Lower leg skin (tissue), 4 donors: ENCODE measurements around the gene DDX19B. TPM values are rescaled to one million over a fixed set of nuclear protein-coding genes. Genes with fewer than 3 reads are reported as not detected.

Experiments used
- DNase-seq, 2 donors: peaks; one replicate each; pipeline ENCODE4 v3.0.0-alpha.2; 2019; ENCODE audit warnings: low spot score in 2 of 2
- H3K4me3 ChIP-seq: fragments of 200-600 bp; sonication (generic); 2 replicates; pipeline ENCODE4 v1.5.1; 2017; ENCODE audit warnings: mild to moderate bottlenecking, low read depth; ENCODE audit not compliant: poor library complexity, severe bottlenecking
- POLR2A ChIP-seq, 2 donors: fragments of 450-650 bp; IDR thresholded peaks; one replicate each; pipeline ENCODE4 v1.6.1; 2016 to 2017; ENCODE audit warnings: antibody characterized with exemption in 2 of 2, mild to moderate bottlenecking in 1 of 2, moderate library complexity in 1 of 2
- WGBS, 2 donors: methylation state at CpG; one replicate each; pipeline ENCODE4 v1.1.5; 2018; 5-methylcytosine and 5-hydroxymethylcytosine counted together
- intact Hi-C: fragments of 100-400 bp; cut with DNase I; formaldehyde crosslinking; loops from one replicate; pipeline ENCODE4 v1.15.0; 2023; ENCODE audit warnings: low total_unique reads
- total RNA-seq, 4 donors: library from RNA; depleted of rRNA; stranded (reverse); fragments of >200 nt; gene quantifications; one replicate each; pipeline ENCODE4 v1.1.0, GENCODE V29; 2016
- TF ChIP-seq, protein P1 (sequence below), 3 donors: fragments of 450-650 bp; IDR thresholded peaks; one replicate each; pipeline ENCODE4 v1.5.1; 2016; ENCODE audit warnings: antibody characterized with exemption in 3 of 3, mild to moderate bottlenecking in 3 of 3, moderate library complexity in 2 of 3

The DDX19B gene
- total RNA-seq, 4 donors from 2014 or later: 36.9 to 53.3 (median 48.2) TPM

DNA sequence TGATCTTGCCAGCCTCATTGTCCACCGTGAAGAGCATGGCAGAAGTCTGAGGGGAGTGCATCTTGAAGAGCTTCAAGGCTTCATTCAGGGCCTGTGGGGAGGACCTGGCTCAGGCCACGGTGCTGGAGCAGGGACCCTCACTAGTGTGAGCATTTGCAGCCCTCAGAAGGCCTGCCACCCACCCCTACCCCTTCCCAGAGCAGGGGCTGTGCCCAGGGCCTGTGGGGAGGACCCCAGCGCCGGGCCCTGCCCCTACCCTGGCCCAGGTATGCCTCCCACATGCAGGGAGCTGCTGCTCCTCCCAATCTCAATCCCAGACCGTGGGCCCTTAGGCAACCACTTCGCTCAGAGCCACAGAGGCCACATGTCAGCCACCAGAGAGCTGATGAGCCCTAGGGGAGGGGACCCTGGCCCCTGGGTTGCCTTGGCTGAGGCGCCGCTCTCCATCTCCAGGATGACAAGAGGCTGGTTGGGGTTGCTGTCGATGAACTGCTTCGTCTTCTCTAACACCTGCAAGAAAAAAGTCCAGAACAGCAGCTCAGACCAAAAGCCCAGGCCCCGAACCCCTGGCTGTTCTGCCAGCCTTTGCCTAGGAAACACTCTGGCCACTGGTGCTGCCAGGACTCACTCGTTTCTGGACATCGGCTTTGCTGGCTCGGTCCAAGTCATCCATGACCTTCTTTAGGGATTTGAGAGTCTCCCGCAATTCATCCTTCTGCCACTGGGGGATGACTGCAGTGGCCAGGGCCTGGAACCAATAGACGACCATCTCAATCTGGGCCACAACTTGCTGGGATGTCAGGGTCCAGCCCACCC lies 45.5 kb upstream of the DDX19B start:
- 71 to 74% methylated on average over 9 to 12 of the region's 16 CpGs for WGBS, 2 donors
- TF ChIP-seq POLR2A (IDR thresholded peaks at IDR 0.05): no peak
- TF ChIP-seq, protein P1, sequence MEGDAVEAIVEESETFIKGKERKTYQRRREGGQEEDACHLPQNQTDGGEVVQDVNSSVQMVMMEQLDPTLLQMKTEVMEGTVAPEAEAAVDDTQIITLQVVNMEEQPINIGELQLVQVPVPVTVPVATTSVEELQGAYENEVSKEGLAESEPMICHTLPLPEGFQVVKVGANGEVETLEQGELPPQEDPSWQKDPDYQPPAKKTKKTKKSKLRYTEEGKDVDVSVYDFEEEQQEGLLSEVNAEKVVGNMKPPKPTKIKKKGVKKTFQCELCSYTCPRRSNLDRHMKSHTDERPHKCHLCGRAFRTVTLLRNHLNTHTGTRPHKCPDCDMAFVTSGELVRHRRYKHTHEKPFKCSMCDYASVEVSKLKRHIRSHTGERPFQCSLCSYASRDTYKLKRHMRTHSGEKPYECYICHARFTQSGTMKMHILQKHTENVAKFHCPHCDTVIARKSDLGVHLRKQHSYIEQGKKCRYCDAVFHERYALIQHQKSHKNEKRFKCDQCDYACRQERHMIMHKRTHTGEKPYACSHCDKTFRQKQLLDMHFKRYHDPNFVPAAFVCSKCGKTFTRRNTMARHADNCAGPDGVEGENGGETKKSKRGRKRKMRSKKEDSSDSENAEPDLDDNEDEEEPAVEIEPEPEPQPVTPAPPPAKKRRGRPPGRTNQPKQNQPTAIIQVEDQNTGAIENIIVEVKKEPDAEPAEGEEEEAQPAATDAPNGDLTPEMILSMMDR (IDR thresholded peaks at IDR 0.05): no peak
- H3K4me3 ChIP-seq: no peak overlapping the region
- intact Hi-C loops: no loop called here
- peak in 1 of 2 donors; percentile 76 for DNase-seq

DNA sequence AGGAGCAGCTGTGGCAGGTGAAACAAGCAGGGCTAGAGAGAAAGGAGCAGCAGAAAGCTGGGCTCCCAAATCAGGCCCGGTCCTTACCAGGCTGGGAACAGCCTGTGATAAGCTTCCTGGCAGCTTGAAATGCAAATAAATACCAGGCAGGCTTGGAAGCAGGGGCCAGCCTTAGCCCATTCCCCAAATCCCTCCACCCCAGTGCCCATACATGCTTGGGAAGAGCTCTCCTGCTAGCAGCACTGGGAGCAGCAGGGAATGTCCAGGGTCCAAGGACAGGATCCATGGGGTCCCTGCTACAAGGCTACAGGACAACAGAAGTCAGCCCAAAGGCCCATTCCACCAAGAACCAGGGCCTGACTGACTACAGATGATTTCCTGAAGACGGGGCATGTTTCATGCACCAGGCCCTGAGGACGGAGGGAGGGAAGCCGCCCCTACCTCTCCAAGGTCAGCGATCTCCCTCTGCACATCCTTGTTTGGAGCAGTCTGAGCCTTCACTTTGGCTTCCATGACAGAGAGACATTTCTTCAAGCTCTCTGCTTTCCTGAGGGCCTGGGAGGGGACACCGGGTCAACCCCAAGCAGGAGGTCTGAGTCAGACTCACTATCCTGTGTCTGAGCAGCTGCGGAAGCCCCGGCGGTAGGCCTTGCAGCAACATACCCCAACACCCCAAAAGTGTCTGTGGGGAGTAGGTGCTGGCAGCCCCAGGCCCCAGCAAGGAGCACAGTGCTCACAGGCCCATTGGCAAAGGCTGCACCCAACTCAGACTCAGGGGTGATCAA lies 44.6 kb upstream of the DDX19B start:
- intact Hi-C loops: no loop called here
- TF ChIP-seq, protein P1 (IDR thresholded peaks at IDR 0.05): no peak
- TF ChIP-seq POLR2A (IDR thresholded peaks at IDR 0.05): no peak
- no peak overlapping the region for H3K4me3 ChIP-seq
- DNase-seq: peak in 1 of 2 donors; percentile 66
- 91 to 94% methylated on average over 9 of the region's 9 CpGs for WGBS, 2 donors

DNA sequence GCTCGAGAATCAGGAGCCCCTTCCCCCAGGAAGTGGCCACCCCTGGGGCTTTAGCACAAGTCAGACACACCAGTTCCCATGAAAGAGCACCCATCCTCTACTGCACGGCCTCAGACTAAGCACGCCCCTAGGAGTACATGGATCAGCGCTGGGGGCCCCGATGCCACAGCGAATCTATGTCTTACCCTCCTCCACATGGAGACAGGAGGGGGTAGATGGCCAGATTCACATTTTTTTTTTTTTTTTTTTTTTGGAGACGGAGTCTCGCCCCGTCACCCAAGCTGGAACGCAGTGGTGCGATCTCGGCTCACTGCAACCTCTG lies 44.1 kb upstream of the DDX19B start:
- H3K4me3 ChIP-seq: no peak overlapping the region
- 91 to 97% methylated on average over 12 of the region's 12 CpGs for WGBS, 2 donors
- intact Hi-C loops: no loop called here
- peak in 1 of 2 donors; percentile 67 for DNase-seq
- TF ChIP-seq POLR2A (IDR thresholded peaks at IDR 0.05): no peak

DNA sequence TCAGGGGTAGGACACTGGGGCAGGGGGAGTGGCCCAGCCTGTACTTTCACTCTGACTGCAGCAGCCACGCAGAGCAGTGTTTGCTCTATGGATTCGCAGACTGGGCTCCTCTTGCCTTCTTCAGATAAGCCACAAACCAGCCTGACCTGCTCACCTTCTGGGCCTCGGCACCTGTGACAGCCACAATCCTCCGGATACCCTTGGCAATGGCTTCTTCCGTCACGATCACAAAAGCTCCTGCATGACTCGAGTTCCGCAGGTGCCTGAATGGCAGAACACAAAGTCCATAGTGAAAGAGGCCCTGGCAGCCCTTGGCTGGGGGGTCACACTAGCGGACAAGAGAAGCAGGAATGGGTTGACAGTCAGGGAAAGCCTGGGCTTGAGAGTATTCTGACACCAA lies 43.4 kb upstream of the DDX19B start:
- no peak for TF ChIP-seq POLR2A (IDR thresholded peaks at IDR 0.05)
- TF ChIP-seq, protein P1 (IDR thresholded peaks at IDR 0.05): no peak
- DNase-seq: peak in 1 of 2 donors; percentile 46
- intact Hi-C loops: no loop called here
- H3K4me3 ChIP-seq: no peak overlapping the region
- 97% methylated on average over 9 of the region's 9 CpGs for WGBS, 2 donors

DNA sequence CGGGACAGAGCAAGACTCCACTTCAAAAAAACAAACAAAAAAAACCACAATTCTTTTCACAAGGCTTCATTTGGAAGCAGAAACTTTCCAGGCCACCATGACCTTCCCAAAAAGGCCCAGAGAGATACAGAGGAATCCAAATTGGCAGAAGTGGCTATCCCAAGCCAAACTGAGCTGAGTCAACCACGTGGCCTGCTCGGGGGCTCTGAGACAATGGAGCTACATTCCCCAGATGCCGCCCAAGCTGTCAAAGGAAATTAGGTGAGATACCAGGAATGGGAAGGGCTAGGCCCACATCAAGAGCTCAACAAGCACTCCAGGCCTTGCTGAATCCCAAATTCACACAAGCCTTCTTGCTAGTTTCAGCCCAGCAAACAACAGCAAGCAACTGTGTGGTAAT lies 41.6 kb upstream of the DDX19B start:
- intact Hi-C loops: no loop called here
- H3K4me3 ChIP-seq: no peak overlapping the region
- DNase-seq: peak in 1 of 2 donors; percentile 77
- WGBS, 2 donors: 79 to 81% methylated on average over 4 of the region's 4 CpGs
- TF ChIP-seq POLR2A (IDR thresholded peaks at IDR 0.05): no peak
- TF ChIP-seq, protein P1 (IDR thresholded peaks at IDR 0.05): no peak

DNA sequence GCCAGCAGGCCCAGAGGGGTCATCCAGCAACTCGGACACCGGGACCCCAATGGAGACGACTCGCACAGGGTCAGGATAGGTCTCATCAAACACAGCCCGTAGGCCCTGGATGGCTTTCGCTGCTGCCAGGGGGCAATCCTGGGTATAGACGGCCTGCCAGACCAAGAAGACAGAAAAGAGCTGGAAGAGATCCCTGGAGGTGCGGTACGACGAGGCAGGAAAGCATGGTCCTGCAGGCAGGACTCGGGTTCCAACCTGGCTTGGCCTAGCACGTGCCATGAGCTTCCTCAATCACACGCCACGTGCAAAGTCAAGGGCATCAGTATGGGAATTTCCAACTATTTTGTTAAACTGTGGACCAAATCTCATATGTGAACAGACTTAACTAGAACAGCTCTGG lies 40.9 kb upstream of the DDX19B start:
- 94 to 96% methylated on average over 13 to 14 of the region's 14 CpGs for WGBS, 2 donors
- intact Hi-C loops: no loop called here
- TF ChIP-seq, protein P1 (IDR thresholded peaks at IDR 0.05): no peak
- no peak for TF ChIP-seq POLR2A (IDR thresholded peaks at IDR 0.05)
- DNase-seq: peak in 1 of 2 donors; percentile 68
- H3K4me3 ChIP-seq: no peak overlapping the region
